Measurements from ENCODE around the gene COG1.

Gene COG1

GRCh38 chr17:73199751-73200317, 7.0 kb downstream of the COG1 start:
- DNase-seq (ENCODE audit: low read depth, low spot score): no peak

- DNase-seq (ENCODE audit: low read depth, low spot score): no peak
These were observed 7.6 kb downstream of the COG1 start for GRCh38 chr17:73200476-73200875.

GRCh38 chr17:73201215-73202069, 8.6 kb downstream of the COG1 start:
- no peak for DNase-seq (ENCODE audit: low read depth, low spot score)

- DNase-seq (ENCODE audit: low read depth, low spot score): no peak
These were observed 10.4 kb downstream of the COG1 start for GRCh38 chr17:73203135-73203787.

- DNase-seq (ENCODE audit: low read depth, low spot score): no peak
These were observed 11.1 kb downstream of the COG1 start for GRCh38 chr17:73203788-73204479.

GRCh38 chr17:73205459-73205961, 12.7 kb downstream of the COG1 start:
- no peak for DNase-seq (ENCODE audit: low read depth, low spot score)

- DNase-seq (ENCODE audit: low read depth, low spot score): no peak
These were observed 15.4 kb downstream of the COG1 start for GRCh38 chr17:73208139-73208827.

- DNase-seq (ENCODE audit: low read depth, low spot score): no peak
These were observed 16.6 kb downstream of the COG1 start for GRCh38 chr17:73209436-73209835.

GRCh38 chr17:73210002-73210678, 17.3 kb downstream of the COG1 start:
- DNase-seq (ENCODE audit: low read depth, low spot score): no peak

- no peak for DNase-seq (ENCODE audit: low read depth, low spot score)
These were observed 18.9 kb downstream of the COG1 start for GRCh38 chr17:73211745-73212144.

GRCh38 chr17:73214008-73214407, 21.2 kb downstream of the COG1 start:
- DNase-seq (ENCODE audit: low read depth, low spot score): no peak

- no peak for DNase-seq (ENCODE audit: low read depth, low spot score)
These were observed 22.0 kb downstream of the COG1 start for GRCh38 chr17:73214851-73215250.

GRCh38 chr17:73215447-73215846, 22.6 kb downstream of the COG1 start:
- no peak for DNase-seq (ENCODE audit: low read depth, low spot score)

GRCh38 chr17:73223626-73224230, 30.9 kb downstream of the COG1 start:
- no peak for DNase-seq (ENCODE audit: low read depth, low spot score)

GRCh38 chr17:73224237-73224636, 31.4 kb downstream of the COG1 start:
- DNase-seq (ENCODE audit: low read depth, low spot score): no peak

- no peak for DNase-seq (ENCODE audit: low read depth, low spot score)
These were observed 31.9 kb downstream of the COG1 start for GRCh38 chr17:73224663-73225305.

- no peak for DNase-seq (ENCODE audit: low read depth, low spot score)
These were observed 33.8 kb downstream of the COG1 start for GRCh38 chr17:73226556-73227172.

GRCh38 chr17:73227379-73227778, 34.5 kb downstream of the COG1 start:
- no peak for DNase-seq (ENCODE audit: low read depth, low spot score)

GRCh38 chr17:73227944-73228343, 35.1 kb downstream of the COG1 start:
- no peak for DNase-seq (ENCODE audit: low read depth, low spot score)
